Smooth muscle cell (in vitro differentiated cells): Measurements from ENCODE around the gene APP. TPM values are rescaled to one million over a fixed set of nuclear protein-coding genes. Genes with fewer than 3 reads are reported as not detected.

ENCODE experiments used
- DNase-seq: peaks from one replicate; lab custom pipeline; 2025; ENCODE audit not compliant: unreplicated experiment; lab: John Stamatoyannopoulos, UW
- H2AFZ ChIP-seq: fragments of 200-600 bp; sonication (generic); 2 replicates; pipeline ENCODE4 v1.6.0; 2016; ENCODE audit warnings: antibody characterized with exemption, low read depth, mild to moderate bottlenecking
- H3F3A ChIP-seq: fragments of 200-600 bp; sonication (generic); 2 replicates; pipeline ENCODE4 v1.6.0; 2017; ENCODE audit warnings: antibody characterized with exemption, low read depth
- H3K27ac ChIP-seq: fragments of 200-600 bp; sonication (generic); 2 replicates; pipeline ENCODE4 v1.5.1; 2016; ENCODE audit warnings: low read depth, mild to moderate bottlenecking
- H3K27me3 ChIP-seq: fragments of 200-600 bp; sonication (generic); 2 replicates; pipeline ENCODE4 v1.6.1; 2016; ENCODE audit warnings: low read depth, mild to moderate bottlenecking
- H3K36me3 ChIP-seq: fragments of 200-600 bp; sonication (generic); 2 replicates; pipeline ENCODE4 v1.5.1; 2016; ENCODE audit warnings: low read depth
- H3K4me1 ChIP-seq: fragments of 200-600 bp; sonication (generic); 2 replicates; pipeline ENCODE4 v1.5.1; 2016; ENCODE audit warnings: low read depth
- H3K4me2 ChIP-seq: fragments of 200-600 bp; sonication (generic); 2 replicates; pipeline ENCODE4 v1.6.0; 2016; ENCODE audit warnings: mild to moderate bottlenecking
- H3K4me3 ChIP-seq: fragments of 200-600 bp; sonication (generic); 2 replicates; pipeline ENCODE4 v1.5.1; 2016; ENCODE audit warnings: mild to moderate bottlenecking
- H3K79me2 ChIP-seq: fragments of 200-600 bp; sonication (generic); 2 replicates; pipeline ENCODE4 v1.6.0; 2016; ENCODE audit warnings: low read depth, mild to moderate bottlenecking
- H3K9ac ChIP-seq: fragments of 200-600 bp; sonication (generic); 2 replicates; pipeline ENCODE4 v1.6.0; 2016; ENCODE audit warnings: low read depth
- H3K9me3 ChIP-seq: fragments of 200-600 bp; sonication (generic); replicated peaks from 2 replicates; pipeline ENCODE4 v1.5.1; 2016; ENCODE audit warnings: low read depth
- H4K20me1 ChIP-seq: fragments of 200-600 bp; sonication (generic); 2 replicates; pipeline ENCODE4 v1.6.0; 2016; ENCODE audit warnings: low read depth
- WGBS: methylation state at CpG from one replicate; pipeline ENCODE4 v1.1.7; 2016; ENCODE audit warnings: low lambda C conversion rate; 5-methylcytosine and 5-hydroxymethylcytosine counted together
- polyA plus RNA-seq: library from polyadenylated mRNA; unstranded; fragments of >200 nt; fragmentation: Nextera tagmentation; extraction: Ambion mirVana; gene quantifications from 2 replicates; pipeline ENCODE4 v1.2.1, GENCODE V29; 2016
- total RNA-seq: library from RNA; depleted of rRNA; stranded (reverse); fragments of >200 nt; gene quantifications from 2 replicates; pipeline ENCODE4 v1.2.3, GENCODE V29; 2014
- TF ChIP-seq, protein P1 (sequence below): fragments of 200-600 bp; sonication (generic); IDR thresholded peaks from 2 replicates; pipeline ENCODE4 v1.5.1; 2017; ENCODE audit warnings: borderline replicate concordance, mild to moderate bottlenecking, antibody characterized with exemption; ENCODE audit not compliant: insufficient read depth, poor library complexity, severe bottlenecking

The APP gene
- total and polyA plus RNA-seq, 2 experiments from 2014 or later: 65.3 to 459 TPM

DNA sequence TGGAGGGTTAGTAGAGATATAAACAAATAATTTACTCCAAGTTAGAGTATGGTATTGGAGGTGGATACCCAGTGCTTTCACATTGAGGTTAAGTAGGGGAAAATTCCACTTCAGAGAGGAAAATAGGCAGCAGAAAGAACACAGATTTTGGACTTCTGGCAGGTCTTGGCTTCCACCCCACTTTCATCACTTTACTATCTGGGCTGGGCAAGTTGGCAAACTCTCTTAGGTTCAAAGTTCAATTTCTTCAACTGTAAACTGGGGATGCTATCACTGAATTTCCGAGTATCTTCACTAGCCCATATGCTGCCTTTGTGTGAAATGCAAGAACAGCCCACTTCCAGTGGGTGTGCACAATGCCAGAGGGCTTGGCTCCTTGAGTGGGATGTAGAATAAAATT, 220.9 kb downstream of the APP start:
- peaks cover 9% of the 10 kb centered on the region for H3K79me2 ChIP-seq
- H3K9ac ChIP-seq: no peak overlapping the region
- no peak overlapping the region for H3K4me3 ChIP-seq
- H3F3A ChIP-seq: no peaks in the 10 kb centered on the region
- H3K27me3 ChIP-seq: no peaks in the 10 kb centered on the region
- H3K9me3 ChIP-seq: peaks cover 5% of the 10 kb centered on the region
- peaks cover 42% of the 10 kb centered on the region for H3K36me3 ChIP-seq
- 0% methylated on average over 1 of the region's 1 CpG for WGBS
- H4K20me1 ChIP-seq: peaks cover 5% of the 10 kb centered on the region
- peaks cover 8% of the 10 kb centered on the region for H3K4me1 ChIP-seq
- H3K27ac ChIP-seq: no peak overlapping the region
- H2AFZ ChIP-seq: no peak overlapping the region
- no peak for DNase-seq
- no peak overlapping the region for H3K4me2 ChIP-seq
- TF ChIP-seq, protein P1, sequence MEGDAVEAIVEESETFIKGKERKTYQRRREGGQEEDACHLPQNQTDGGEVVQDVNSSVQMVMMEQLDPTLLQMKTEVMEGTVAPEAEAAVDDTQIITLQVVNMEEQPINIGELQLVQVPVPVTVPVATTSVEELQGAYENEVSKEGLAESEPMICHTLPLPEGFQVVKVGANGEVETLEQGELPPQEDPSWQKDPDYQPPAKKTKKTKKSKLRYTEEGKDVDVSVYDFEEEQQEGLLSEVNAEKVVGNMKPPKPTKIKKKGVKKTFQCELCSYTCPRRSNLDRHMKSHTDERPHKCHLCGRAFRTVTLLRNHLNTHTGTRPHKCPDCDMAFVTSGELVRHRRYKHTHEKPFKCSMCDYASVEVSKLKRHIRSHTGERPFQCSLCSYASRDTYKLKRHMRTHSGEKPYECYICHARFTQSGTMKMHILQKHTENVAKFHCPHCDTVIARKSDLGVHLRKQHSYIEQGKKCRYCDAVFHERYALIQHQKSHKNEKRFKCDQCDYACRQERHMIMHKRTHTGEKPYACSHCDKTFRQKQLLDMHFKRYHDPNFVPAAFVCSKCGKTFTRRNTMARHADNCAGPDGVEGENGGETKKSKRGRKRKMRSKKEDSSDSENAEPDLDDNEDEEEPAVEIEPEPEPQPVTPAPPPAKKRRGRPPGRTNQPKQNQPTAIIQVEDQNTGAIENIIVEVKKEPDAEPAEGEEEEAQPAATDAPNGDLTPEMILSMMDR: no peak

DNA sequence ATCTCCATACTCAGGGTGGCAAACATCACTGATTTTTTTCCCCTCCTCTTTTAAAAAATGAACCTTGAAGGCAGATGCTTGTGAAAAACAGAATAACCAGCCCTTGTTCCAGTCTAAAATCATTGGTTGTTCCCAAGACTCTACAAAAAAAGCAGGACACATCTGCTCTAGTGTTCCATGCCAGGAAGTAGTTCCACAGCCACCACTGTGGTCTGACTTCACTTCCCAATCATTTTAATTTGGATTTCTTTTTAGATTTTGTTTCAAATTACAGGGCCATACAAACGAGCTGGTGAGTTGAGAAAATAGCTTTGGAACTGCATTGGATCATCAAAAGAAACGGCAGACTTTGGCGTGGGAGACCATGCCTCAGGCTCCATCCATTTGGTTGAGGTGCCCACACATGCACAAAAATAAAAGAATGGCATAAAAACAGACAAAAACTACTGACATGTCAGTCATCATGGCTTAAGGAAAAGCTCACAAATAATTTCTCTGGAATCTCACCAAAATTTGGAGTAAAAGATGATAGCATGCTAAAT, 225.8 kb downstream of the APP start:
- TF ChIP-seq, protein P1: no peak
- no peaks in the 10 kb centered on the region for H3F3A ChIP-seq
- peaks cover 18% of the 10 kb centered on the region for H3K36me3 ChIP-seq
- WGBS: 82% methylated on average over 3 of the region's 3 CpGs
- no peak overlapping the region for H3K4me3 ChIP-seq
- no peak overlapping the region for H2AFZ ChIP-seq
- H3K4me2 ChIP-seq: no peak overlapping the region
- H3K79me2 ChIP-seq: peaks cover 17% of the 10 kb centered on the region
- H3K9me3 ChIP-seq: peaks cover 5% of the 10 kb centered on the region
- no peak overlapping the region for H3K27ac ChIP-seq
- no peaks in the 10 kb centered on the region for H3K27me3 ChIP-seq
- H4K20me1 ChIP-seq: peaks cover 12% of the 10 kb centered on the region
- H3K4me1 ChIP-seq: peaks cover 8% of the 10 kb centered on the region
- DNase-seq: no peak
- H3K9ac ChIP-seq: no peak overlapping the region

DNA sequence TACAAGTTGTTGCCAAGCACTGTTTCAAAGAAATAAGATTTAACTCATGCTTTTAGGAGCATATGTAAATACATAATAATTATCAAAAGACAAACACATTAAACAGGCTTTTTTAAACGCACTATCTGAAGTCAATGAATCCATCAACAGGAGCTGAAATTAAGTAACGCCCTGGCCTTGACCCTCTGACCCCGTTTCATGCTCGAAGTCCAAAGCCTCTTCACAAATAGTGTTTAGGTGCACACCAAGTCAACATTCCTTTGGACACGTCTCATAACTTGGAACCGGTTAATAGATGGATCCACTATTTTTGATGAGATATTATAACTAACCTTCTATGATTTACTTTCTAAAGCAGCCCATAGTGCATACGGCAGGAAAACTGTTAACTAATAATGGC, 226.5 kb downstream of the APP start:
- no peak overlapping the region for H3K27ac ChIP-seq
- H4K20me1 ChIP-seq: peaks cover 12% of the 10 kb centered on the region
- WGBS: 89% methylated on average over 7 of the region's 7 CpGs
- H3K4me3 ChIP-seq: no peak overlapping the region
- peaks cover 5% of the 10 kb centered on the region for H3K9me3 ChIP-seq
- no peak overlapping the region for H2AFZ ChIP-seq
- peaks cover 19% of the 10 kb centered on the region for H3K79me2 ChIP-seq
- no peak overlapping the region for H3K9ac ChIP-seq
- H3K4me1 ChIP-seq: peaks cover 5% of the 10 kb centered on the region
- TF ChIP-seq, protein P1: no peak
- no peak for DNase-seq
- peaks cover 4% of the 10 kb centered on the region for H3F3A ChIP-seq
- peaks cover 11% of the 10 kb centered on the region for H3K36me3 ChIP-seq
- no peak overlapping the region for H3K4me2 ChIP-seq
- H3K27me3 ChIP-seq: no peaks in the 10 kb centered on the region

DNA sequence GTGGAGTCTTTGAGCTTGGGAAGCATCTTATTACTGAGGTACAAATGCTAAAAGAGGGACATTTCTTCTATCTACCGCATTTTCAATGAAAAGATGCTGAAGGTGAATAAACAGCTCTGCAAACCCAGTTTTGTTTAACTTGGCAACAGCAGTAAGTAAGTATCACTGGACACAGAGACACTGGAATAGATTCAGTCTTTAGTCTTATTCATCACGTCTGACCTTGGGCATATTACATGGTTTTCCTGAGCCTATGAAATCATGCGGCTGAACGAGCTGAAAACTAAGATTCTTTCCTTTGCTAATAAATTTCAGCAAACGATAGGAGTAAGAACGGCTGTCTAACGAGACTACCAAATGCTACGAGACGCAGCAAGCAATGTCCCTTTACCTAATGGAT, 228.4 kb downstream of the APP start:
- Histone ChIP-seq H3K79me2 (peaks cover 14% of the 10 kb centered on the region), H3K9ac (no peak overlapping the region), H4K20me1 (peaks cover 7% of the 10 kb centered on the region), H3F3A (peaks cover 9% of the 10 kb centered on the region), H3K9me3 (peaks cover 5% of the 10 kb centered on the region), H3K36me3 (peaks cover 10% of the 10 kb centered on the region), H3K4me3 (no peak overlapping the region), H3K27ac (no peak overlapping the region), H3K4me2 (no peak overlapping the region), H3K4me1 (peaks cover 6% of the 10 kb centered on the region), H2AFZ (no peak overlapping the region), H3K27me3 (no peaks in the 10 kb centered on the region)
- TF ChIP-seq, protein P1: no peak
- DNase-seq: no peak
- 93% methylated on average over 9 of the region's 9 CpGs for WGBS
